ENCODE measurements around the gene CENPX.

DNA sequence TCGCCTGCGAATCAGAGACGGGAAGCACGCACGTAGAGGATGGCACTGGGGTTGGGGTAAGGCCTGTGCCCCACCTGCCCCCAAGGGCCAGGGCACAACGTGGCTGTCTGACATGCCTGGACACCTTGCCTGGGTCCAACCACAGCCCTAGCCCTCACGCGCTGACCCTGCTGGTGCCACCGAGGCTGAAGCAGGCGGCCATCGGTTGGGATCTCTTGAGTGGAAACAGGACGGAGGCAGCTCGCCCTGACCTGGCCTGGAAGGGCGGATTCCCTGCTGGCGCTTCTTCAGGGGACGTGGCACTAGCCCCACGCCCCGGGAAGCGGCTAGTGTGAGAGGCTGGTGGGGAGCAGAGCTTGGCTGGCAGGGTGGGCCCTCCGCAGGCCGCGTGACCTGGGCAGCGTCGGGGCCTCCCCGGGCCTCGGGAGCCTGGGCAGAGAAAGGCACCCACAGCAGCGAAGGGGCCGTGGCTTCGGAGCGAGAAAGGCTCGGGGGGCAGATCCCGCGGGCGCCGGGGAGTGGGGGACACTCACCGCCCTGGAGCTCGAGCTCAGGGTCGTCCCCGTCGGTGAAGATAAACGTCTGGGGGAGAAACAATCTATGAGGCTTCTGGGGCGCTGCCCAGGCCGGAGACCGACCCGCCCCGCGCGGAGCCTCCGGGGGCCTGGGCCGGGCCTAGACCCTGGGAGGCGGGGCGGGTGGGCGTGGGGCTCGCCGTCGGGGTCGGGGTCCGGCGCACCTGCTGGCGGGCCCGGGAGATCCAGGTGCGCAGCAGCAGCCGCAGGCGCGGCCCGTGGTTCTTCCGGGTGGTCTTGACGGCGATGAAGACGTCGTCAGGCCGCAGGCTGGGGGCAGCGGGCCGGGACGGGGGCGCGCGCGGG lies 28.3 kb upstream of the CENPX start:
- TF ChIP-seq, protein P1, sequence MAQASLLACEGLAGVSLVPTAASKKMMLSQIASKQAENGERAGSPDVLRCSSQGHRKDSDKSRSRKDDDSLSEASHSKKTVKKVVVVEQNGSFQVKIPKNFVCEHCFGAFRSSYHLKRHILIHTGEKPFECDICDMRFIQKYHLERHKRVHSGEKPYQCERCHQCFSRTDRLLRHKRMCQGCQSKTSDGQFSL (CRISPR knock-in tag; IDR thresholded peaks at IDR 0.05), result 0 out of 2 replicates have a peak, but pooled peaks have one; percentile 28
- TF ChIP-seq BHLHE40 (IDR thresholded peaks at IDR 0.05; ENCODE audit: low read length) (no peak), YY1 (IDR thresholded peaks at IDR 0.05; ENCODE audit: insufficient read depth, insufficient replicate concordance, low read depth, low read length) (no peak), MTF1 (CRISPR knock-in tag; IDR thresholded peaks at IDR 0.05) (no peak), MTA1 (CRISPR knock-in tag; IDR thresholded peaks at IDR 0.05; ENCODE audit: borderline replicate concordance) (peak; percentile 70; the same call in 1 of the 2 replicates), ZSCAN30 (CRISPR knock-in tag; IDR thresholded peaks at IDR 0.05) (no peak), WIZ (CRISPR knock-in tag; IDR thresholded peaks at IDR 0.05) (peak; percentile 74), POLR2A (IDR thresholded peaks at IDR 0.05; ENCODE audit: insufficient read depth in 1 of 2, low read depth in 2 of 2, low read length in 2 of 2) (no peak)
- TF ChIP-seq, protein P2, sequence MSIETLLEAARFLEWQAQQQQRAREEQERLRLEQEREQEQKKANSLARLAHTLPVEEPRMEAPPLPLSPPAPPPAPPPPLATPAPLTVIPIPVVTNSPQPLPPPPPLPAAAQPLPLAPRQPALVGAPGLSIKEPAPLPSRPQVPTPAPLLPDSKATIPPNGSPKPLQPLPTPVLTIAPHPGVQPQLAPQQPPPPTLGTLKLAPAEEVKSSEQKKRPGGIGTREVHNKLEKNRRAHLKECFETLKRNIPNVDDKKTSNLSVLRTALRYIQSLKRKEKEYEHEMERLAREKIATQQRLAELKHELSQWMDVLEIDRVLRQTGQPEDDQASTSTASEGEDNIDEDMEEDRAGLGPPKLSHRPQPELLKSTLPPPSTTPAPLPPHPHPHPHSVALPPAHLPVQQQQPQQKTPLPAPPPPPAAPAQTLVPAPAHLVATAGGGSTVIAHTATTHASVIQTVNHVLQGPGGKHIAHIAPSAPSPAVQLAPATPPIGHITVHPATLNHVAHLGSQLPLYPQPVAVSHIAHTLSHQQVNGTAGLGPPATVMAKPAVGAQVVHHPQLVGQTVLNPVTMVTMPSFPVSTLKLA (IDR thresholded peaks at IDR 0.05), result no peak
- TF ChIP-seq, protein P3, sequence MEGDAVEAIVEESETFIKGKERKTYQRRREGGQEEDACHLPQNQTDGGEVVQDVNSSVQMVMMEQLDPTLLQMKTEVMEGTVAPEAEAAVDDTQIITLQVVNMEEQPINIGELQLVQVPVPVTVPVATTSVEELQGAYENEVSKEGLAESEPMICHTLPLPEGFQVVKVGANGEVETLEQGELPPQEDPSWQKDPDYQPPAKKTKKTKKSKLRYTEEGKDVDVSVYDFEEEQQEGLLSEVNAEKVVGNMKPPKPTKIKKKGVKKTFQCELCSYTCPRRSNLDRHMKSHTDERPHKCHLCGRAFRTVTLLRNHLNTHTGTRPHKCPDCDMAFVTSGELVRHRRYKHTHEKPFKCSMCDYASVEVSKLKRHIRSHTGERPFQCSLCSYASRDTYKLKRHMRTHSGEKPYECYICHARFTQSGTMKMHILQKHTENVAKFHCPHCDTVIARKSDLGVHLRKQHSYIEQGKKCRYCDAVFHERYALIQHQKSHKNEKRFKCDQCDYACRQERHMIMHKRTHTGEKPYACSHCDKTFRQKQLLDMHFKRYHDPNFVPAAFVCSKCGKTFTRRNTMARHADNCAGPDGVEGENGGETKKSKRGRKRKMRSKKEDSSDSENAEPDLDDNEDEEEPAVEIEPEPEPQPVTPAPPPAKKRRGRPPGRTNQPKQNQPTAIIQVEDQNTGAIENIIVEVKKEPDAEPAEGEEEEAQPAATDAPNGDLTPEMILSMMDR (CRISPR knock-in tag; IDR thresholded peaks at IDR 0.05), result 0 out of 2 replicates have a peak, but pooled peaks have one; percentile 11
- TF ChIP-seq, protein P4, sequence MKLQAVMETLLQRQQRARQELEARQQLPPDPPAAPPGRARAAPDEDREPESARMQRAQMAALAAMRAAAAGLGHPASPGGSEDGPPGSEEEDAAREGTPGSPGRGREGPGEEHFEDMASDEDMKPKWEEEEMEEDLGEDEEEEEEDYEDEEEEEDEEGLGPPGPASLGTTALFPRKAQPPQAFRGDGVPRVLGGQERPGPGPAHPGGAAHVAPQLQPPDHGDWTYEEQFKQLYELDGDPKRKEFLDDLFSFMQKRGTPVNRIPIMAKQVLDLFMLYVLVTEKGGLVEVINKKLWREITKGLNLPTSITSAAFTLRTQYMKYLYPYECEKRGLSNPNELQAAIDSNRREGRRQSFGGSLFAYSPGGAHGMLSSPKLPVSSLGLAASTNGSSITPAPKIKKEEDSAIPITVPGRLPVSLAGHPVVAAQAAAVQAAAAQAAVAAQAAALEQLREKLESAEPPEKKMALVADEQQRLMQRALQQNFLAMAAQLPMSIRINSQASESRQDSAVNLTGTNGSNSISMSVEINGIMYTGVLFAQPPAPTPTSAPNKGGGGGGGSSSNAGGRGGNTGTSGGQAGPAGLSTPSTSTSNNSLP (IDR thresholded peaks at IDR 0.05; ENCODE audit: low read depth, low read length), result no peak

All from HepG2 (cell line).